Bronchial epithelial cell (primary cell): ENCODE data around the gene WDR73. TPM values are rescaled to one million over a fixed set of nuclear protein-coding genes. Genes with fewer than 3 reads are reported as not detected.
A peak's percentile ranks its signal among the peaks of the same experiment; 100 is the strongest.
"Not testable (repeated sequence)": the region's sequence is repeated elsewhere in the genome, so short reads cannot be mapped to it uniquely, and the experiment has no call there.

Experiments
- DNase-seq: peaks from one replicate; pipeline ENCODE4 v3.0.0-alpha.2; 2010; ENCODE audit warnings: low read depth
- FAIRE-seq: peaks from 2 replicates; lab custom pipeline; 2011; peaks lifted over from hg19 to GRCh38; lab: Jason Lieb, UNC
- H3K27me3 ChIP-seq: 2 replicates; pipeline ENCODE4 v1.5.1; 2011; ENCODE audit warnings: low read length; ENCODE audit not compliant: control insufficient read depth, insufficient read depth
- H3K36me3 ChIP-seq: 2 replicates; pipeline ENCODE4 v1.5.1; 2011; ENCODE audit warnings: low read length; ENCODE audit not compliant: control insufficient read depth, insufficient read depth
- H3K4me3 ChIP-seq: 2 replicates; pipeline ENCODE4 v1.5.1; 2011; ENCODE audit warnings: mild to moderate bottlenecking, low read depth, low read length, control low read depth
- total RNA-seq: library from RNA; depleted of rRNA; stranded (reverse); fragments of >200 nt; gene quantifications from 2 replicates; pipeline ENCODE4 v1.2.1, GENCODE V29; 2014
- TF ChIP-seq, protein P1 (sequence below): IDR thresholded peaks from 2 replicates; pipeline ENCODE4 v1.5.1; 2011; ENCODE audit warnings: mild to moderate bottlenecking, moderate library complexity, low read length, control low read depth, inconsistent platforms; ENCODE audit not compliant: insufficient read depth, severe bottlenecking

The WDR73 gene
- total RNA-seq, 1 donor from 2014 or later = 24.0 TPM

DNA sequence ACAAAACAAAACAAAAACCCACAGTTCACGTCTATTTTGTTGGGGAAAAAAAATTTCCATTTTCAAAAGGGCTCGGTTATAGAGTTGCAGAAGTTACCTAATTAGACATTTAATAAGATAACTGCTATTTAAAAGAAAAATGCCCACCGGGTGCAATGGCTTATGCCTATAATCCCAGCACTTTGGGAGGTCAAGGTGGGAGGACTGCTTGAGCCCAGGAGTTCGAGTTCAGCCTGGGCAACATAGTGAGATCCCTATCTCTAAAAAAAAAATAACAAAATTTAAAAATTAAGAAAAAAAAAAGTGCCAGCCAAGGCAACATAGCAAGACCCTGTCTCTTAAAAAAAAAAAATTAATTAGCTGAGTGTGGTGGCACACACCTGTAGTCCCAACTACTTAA, 42.7 kb upstream of the WDR73 start:
- no peaks in the 10 kb centered on the region for H3K36me3 ChIP-seq
- DNase-seq (no peak), FAIRE-seq (no peak)
- TF ChIP-seq, protein P1, sequence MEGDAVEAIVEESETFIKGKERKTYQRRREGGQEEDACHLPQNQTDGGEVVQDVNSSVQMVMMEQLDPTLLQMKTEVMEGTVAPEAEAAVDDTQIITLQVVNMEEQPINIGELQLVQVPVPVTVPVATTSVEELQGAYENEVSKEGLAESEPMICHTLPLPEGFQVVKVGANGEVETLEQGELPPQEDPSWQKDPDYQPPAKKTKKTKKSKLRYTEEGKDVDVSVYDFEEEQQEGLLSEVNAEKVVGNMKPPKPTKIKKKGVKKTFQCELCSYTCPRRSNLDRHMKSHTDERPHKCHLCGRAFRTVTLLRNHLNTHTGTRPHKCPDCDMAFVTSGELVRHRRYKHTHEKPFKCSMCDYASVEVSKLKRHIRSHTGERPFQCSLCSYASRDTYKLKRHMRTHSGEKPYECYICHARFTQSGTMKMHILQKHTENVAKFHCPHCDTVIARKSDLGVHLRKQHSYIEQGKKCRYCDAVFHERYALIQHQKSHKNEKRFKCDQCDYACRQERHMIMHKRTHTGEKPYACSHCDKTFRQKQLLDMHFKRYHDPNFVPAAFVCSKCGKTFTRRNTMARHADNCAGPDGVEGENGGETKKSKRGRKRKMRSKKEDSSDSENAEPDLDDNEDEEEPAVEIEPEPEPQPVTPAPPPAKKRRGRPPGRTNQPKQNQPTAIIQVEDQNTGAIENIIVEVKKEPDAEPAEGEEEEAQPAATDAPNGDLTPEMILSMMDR = no peak
- no peaks in the 10 kb centered on the region for H3K27me3 ChIP-seq
- no peak overlapping the region for H3K4me3 ChIP-seq

DNA sequence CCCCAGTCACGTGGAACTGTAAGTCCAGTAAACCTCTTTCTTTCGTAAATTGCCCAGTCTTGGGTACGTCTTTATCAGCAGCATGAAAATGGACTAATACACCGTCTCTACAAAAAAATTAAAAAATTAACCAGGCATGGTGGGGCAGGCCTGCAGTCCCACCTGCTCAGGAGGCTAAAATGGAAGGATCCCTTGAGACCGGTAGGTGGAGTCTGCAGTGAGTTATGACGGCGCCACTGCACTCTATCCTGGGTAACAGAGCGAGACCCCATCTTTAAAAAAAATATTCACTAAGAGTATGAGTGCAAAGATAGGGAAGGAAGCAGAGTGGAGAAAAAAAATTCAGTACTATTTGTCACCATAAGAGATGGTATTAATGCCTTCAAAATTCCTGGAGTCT, 36.3 kb upstream of the WDR73 start:
- no peak overlapping the region for H3K4me3 ChIP-seq
- TF ChIP-seq, protein P1 = no peak
- H3K36me3 ChIP-seq = peaks cover 5% of the 10 kb centered on the region
- FAIRE-seq = no peak
- no peaks in the 10 kb centered on the region for H3K27me3 ChIP-seq
- no peak for DNase-seq

DNA sequence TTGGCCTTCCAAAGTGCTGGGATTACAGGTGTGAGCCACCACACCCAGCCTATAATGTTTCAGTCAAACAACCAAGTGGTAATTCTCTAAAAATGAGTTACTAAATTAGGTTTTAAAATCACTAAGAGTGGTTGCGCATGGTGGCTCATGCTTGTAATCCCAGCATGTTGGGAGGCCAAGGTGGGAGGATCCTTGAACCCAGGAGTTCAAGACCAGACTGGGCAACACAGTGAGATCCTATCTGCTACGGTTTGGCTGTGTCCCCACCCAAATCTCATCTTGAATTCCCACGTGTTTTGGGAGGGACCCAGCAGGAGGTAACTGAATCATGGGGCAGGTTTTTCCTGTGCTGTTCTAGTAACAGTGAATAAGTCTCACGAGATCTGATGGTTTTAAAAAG, 35.8 kb upstream of the WDR73 start:
- TF ChIP-seq, protein P1 = no peak
- no peak for FAIRE-seq
- no peak for DNase-seq

DNA sequence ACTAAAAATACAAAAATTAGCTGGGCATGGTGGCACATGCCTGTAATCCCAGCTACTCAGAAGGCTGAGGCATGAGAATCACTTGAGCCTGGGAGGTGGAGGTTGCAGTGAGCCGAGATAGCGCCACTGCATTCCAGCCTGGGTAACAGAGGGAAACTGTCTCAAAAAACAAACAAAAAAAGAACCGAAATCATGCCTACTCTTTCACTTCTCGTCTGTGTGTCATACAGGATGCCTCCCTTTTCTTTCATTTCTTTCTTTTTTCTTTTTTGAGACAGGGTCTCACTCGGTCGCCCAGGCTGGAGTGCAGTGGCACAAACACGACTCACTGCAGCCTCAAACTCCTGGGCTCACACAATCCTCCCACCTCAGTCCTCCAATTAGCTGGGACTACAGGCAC, 32.4 kb upstream of the WDR73 start:
- not testable (repeated sequence) for H3K27me3 ChIP-seq, H3K36me3 ChIP-seq, FAIRE-seq, DNase-seq, H3K4me3 ChIP-seq

More for the DNA sequence above, 35.8 kb upstream of the WDR73 start:
- H3K4me3 ChIP-seq = no peak overlapping the region
- H3K27me3 ChIP-seq = no peaks in the 10 kb centered on the region
- H3K36me3 ChIP-seq = peaks cover 5% of the 10 kb centered on the region

DNA sequence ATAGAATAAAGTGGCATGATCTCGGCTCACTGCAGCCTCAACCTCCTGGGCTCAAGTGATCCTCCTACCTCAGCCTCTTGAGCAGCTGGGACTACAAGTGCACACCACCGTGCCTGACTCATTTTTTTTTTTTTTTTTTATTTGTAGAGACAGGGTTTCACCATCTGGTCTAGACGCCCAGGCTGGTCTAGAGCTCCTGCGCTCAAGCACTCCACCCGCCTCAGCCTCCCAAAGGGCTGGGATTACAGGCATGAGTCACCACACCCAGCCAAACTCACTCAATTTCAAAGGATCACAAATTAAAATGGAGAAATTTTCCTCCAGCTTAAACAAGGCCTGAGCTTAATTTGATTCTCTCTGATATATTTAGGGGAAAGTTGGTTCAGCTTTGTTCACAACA, 31.2 kb upstream of the WDR73 start:
- Histone ChIP-seq H3K36me3 (peaks cover 6% of the 10 kb centered on the region), H3K27me3 (no peaks in the 10 kb centered on the region), H3K4me3 (no peak overlapping the region)
- TF ChIP-seq, protein P1 = no peak
- peak; percentile 90 for DNase-seq
- FAIRE-seq = no peak

DNA sequence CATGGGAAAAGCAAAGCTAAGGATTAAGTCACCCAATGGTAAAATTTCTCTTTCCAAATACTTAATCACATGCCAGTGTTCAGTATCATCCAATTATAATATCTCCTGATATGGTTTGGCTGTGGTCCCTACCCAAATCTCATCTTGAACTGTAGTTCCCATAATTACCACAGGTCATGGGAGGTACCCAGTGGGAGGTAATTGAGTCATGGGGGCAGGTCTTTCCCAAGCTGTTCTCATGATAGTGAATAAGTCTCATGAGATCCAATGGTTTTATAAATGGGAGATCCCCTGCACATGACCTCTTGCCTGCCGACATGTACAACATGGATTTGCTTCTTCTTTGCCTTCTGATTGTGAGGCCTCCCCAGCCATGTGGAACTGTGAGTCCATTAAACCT, 30.0 kb upstream of the WDR73 start:
- FAIRE-seq (no peak), DNase-seq (peak; percentile 27)
- TF ChIP-seq, protein P1 = no peak
- H3K36me3 ChIP-seq = peaks cover 6% of the 10 kb centered on the region
- H3K27me3 ChIP-seq = no peaks in the 10 kb centered on the region
- H3K4me3 ChIP-seq = no peak overlapping the region
